GM06990 (cell line): ENCODE measurements around the gene FIGNL1.
A peak's percentile ranks its signal among the peaks of the same experiment; 100 is the strongest.

Experiments used
- DNase-seq: peaks from one replicate; pipeline ENCODE4 v3.0.0-alpha.2; 2011; ENCODE audit not compliant: insufficient read length; ENCODE audit errors: extremely low read depth
- H3K27me3 ChIP-seq: replicated peaks from 2 replicates; pipeline ENCODE4 v1.6.0; 2011; ENCODE audit warnings: low read length; ENCODE audit not compliant: control insufficient read depth, insufficient read depth
- H3K36me3 ChIP-seq: 2 replicates; pipeline ENCODE4 v1.5.1; 2011; ENCODE audit warnings: low read length; ENCODE audit not compliant: control insufficient read depth, insufficient read depth
- H3K4me3 ChIP-seq: replicated peaks from 2 replicates; pipeline ENCODE4 v1.5.1; 2011; ENCODE audit warnings: low read depth, mild to moderate bottlenecking, control low read depth, low read length
- CTCF ChIP-seq: IDR thresholded peaks from 2 replicates; pipeline ENCODE4 v1.5.1; 2011; ENCODE audit warnings: low read length, control low read depth, mild to moderate bottlenecking, inconsistent platforms; ENCODE audit not compliant: insufficient read depth, poor library complexity, severe bottlenecking

FIGNL1 gene

GRCh38 chr7:50449881-50450589 lies at the start of gene FIGNL1:
FIGNL1 (minus strand) TSS chr7:50450350; CDS start chr7:50447287, 3,063 bp downstream.
- Histone ChIP-seq H3K27me3 (no peaks in the 10 kb centered on the region; the same call in 1 of the 2 replicates), H3K36me3 (peaks cover 2% of the 10 kb centered on the region), H3K4me3 (peak within 1 kb of the TSS; percentile 79)
- no peak for TF ChIP-seq CTCF
- DNase-seq: peak; percentile 92

- no peak for DNase-seq
- H3K36me3 ChIP-seq: no peaks in the 10 kb centered on the region
- no peak for TF ChIP-seq CTCF
These were observed 48.9 kb upstream of the FIGNL1 start for GRCh38 chr7:50499092-50499491.

GRCh38 chr7:50497968-50498367 lies 47.8 kb upstream of the FIGNL1 start:
- DNase-seq: no peak
- no peak for TF ChIP-seq CTCF
- Histone ChIP-seq H3K36me3 (no peaks in the 10 kb centered on the region), H3K4me3 (no peak overlapping the region), H3K27me3 (peaks cover 3% of the 10 kb centered on the region; the same call in 1 of the 2 replicates)

More at GRCh38 chr7:50499092-50499491, 48.9 kb upstream of the FIGNL1 start:
- no peak overlapping the region for H3K4me3 ChIP-seq
- H3K27me3 ChIP-seq: peaks cover 3% of the 10 kb centered on the region

GRCh38 chr7:50497068-50497642 lies 47.0 kb upstream of the FIGNL1 start:
- DNase-seq: no peak
- no peak overlapping the region for H3K4me3 ChIP-seq
- H3K27me3 ChIP-seq: peaks cover 3% of the 10 kb centered on the region; the same call in 1 of the 2 replicates

GRCh38 chr7:50496569-50496968 lies 46.4 kb upstream of the FIGNL1 start:
- no peak for DNase-seq
- no peaks in the 10 kb centered on the region for H3K36me3 ChIP-seq
- peaks cover 3% of the 10 kb centered on the region; the same call in 1 of the 2 replicates for H3K27me3 ChIP-seq
- no peak for TF ChIP-seq CTCF
- no peak overlapping the region for H3K4me3 ChIP-seq

More at GRCh38 chr7:50497068-50497642, 47.0 kb upstream of the FIGNL1 start:
- H3K36me3 ChIP-seq: no peaks in the 10 kb centered on the region
- TF ChIP-seq CTCF: no peak

GRCh38 chr7:50495746-50496145 lies 45.6 kb upstream of the FIGNL1 start:
- TF ChIP-seq CTCF: no peak
- DNase-seq: no peak
- Histone ChIP-seq H3K27me3 (peaks cover 3% of the 10 kb centered on the region; the same call in 1 of the 2 replicates), H3K4me3 (no peak overlapping the region), H3K36me3 (no peaks in the 10 kb centered on the region)
